ENCODE data around the gene OR10H2. TPM values are rescaled to one million over a fixed set of nuclear protein-coding genes. Genes with fewer than 3 reads are reported as not detected.
A peak's percentile ranks its signal among the peaks of the same experiment; 100 is the strongest.
"Not testable (repeated sequence)": the region's sequence is repeated elsewhere in the genome, so short reads cannot be mapped to it uniquely, and the experiment has no call there.

Gene OR10H2
- polyA plus RNA-seq, 3 donors: not detected

GRCh38 chr19:15748239-15748638, 20.4 kb downstream of the OR10H2 start:
- no peak for DNase-seq (ENCODE audit: extremely low read depth in 1 of 11, low read depth in 9 of 11, low spot score in 4 of 11)

DNA sequence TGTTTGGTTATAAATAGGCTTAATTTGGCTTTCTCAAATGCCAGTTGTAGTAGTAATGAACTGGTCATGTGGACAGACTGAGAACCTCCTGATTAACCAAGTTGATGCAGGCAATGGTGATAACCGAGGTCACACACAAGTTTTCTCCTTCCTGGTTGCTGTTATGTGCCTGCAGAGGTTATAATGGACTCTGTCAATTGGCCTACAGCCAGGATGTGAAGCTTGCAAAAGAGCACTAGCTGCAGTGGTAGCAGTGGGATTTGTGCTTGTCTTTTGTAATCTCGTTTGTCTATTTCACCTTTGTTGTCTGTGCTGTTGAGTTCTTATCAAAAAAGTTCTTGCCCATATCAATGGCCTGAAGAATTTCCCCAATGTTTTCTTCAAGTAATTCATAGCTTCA, 30.6 kb downstream of the OR10H2 start:
- DNase-seq (ENCODE audit: extremely low read depth in 1 of 11, low read depth in 9 of 11, low spot score in 4 of 11): no peak

DNA sequence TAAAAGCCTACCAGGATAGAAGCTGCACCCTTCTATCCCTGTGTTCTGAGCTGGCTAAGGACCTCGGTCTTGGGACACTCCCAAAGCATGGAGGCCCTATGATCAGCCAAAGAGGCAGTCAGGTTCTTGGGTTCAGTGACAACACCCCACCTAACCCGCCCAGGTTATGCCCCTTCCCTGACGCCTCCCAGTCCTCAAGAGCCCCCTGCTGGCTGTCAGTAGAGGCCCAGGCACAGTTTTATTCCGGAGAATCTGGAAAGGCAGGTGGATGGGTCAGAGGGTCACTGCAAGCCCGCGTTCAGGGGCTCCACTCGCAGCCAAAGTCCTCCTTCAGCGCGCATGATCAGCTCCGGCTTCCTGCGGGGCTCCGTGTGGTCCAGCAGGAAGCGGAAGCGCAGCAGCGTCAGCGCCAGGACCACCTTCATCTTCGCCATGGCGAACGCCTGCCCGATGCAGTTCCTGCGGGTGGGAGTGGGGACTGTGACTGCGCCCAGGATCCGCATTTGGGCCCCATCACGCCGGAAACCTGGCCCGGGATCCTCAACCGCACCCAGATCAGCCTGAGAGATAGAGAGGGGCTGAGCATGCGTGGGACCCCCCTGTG, 32.2 kb downstream of the OR10H2 start:
- DNase-seq (ENCODE audit: extremely low read depth in 1 of 11, low read depth in 9 of 11, low spot score in 4 of 11): no peak

DNA sequence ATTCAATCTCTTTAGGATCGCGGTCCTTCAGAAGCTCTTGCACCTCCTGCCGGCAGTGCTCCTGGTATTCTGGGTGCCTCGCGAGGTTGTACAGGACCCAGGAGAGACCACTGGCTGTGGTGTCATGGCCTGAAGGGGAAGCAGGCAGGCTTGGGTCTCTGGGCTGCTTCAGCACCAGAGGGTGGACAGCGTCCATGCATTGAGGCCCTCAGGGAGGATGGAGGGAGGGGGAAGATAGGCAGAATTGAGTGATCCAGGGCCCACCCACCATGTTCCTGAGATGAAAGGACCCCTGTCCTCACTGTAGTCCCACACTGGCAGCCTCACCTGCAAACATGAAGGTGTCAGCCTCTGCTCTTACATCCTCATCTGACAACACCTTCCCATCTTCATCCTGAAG, 41.8 kb downstream of the OR10H2 start:
- peak in 3 of 11 donors; percentile 8 to 13 (median 12) for DNase-seq (ENCODE audit: extremely low read depth in 1 of 11, low read depth in 9 of 11, low spot score in 4 of 11)

DNA sequence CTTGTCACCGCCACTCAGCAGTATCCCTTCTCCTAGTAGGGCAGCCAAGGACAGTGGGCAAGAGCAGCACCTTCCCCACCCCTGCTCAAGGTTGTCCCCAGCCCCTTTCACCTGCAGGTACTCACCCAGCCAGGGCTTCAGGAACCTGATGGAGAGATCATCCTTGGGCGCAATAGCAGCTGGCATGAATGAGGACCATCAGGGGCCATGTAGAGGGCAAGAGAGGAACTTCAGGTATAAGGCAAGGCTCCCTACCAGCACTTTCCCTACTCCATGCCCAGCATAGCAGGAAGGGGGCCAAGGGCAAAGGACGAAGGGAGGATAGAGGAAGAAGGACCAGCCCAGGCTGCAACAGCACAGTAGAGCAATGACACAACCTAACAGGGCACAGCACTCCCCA, 46.3 kb downstream of the OR10H2 start:
- not testable (repeated sequence) for DNase-seq (ENCODE audit: extremely low read depth in 1 of 11, low read depth in 9 of 11, low spot score in 4 of 11)

GRCh38 chr19:15775249-15775648, 47.4 kb downstream of the OR10H2 start:
- DNase-seq (ENCODE audit: extremely low read depth in 1 of 11, low read depth in 9 of 11, low spot score in 4 of 11): no peak

DNA sequence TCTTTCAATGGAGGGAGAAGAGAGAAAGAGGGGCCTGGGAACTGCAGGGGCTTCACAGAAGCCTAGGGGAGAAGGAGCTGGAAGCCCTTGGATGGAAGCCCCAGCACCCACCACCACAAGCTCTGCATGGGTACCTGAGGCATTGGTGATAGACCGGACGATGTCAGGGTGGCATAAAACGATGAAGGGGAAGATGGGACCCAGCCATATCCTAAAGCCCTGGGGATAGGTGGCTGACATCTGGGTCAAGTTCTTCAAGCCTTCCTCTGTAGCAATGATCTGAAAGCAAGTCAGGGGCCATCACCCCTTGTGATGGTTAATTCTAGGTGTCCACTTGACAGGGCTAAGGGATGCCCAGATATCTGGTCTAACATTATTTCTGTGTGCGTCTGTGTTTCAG, 48.4 kb downstream of the OR10H2 start:
- DNase-seq (ENCODE audit: extremely low read depth in 1 of 11, low read depth in 9 of 11, low spot score in 4 of 11): no peak

DNA sequence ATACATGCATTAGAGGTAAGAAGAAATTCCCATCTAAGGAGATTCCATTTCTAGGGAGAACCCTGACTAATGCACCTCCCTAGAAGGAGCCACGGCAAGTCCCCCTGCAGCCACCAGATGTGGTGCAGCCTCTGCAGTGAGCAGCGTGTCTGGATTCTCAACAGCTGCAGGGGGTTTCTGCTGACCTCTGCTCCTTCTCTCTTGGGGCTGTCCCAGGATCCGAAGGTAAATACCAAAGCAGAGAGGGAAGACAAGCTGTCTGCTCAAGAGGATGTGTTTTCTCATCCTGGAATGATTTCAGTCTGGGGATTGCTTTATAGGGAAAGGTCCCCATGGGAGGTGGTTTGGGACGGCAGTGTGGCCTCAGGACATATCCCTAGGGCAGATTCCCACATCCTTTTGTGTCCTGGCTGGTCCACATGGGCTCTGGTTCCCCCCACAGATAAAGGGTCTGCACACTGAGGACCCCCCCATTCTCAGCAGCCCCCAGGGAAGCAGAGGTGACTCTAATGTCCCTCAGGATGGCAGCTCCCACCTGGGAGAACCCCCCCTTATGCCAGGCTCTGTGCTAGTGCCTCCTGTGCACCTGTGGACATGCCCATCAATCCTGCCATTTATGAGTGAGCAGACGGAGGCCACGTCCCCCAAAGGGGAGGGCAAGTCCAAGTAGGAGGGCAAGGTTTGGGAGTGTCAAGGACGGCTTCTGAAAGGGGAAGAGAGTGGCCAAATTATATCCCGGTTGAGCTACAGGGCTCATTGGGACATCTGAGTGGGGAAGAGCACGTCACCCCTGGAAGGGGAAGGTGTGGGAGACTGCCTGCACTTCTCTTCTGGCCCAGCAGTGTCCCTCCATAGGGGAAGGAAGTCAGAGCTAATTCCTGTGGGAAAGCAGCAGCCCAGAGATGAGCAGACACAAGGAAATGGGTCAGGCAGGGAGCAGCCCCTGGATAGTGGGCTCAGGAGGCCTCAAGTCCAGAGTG, 49.5 kb downstream of the OR10H2 start:
- DNase-seq (ENCODE audit: extremely low read depth in 1 of 11, low read depth in 9 of 11, low spot score in 4 of 11): no peak

Other genes with a start within 250 kb of the OR10H2 start
- under 1 TPM in 1 of 3 donors, not detected in 2; 0.08 TPM for gene PGLYRP2, start 248.5 kb upstream of the OR10H2 start, polyA plus RNA-seq (ENCODE audit: insufficient read length in 3 of 3)
- gene CYP4F22, start 219.5 kb upstream of the OR10H2 start, polyA plus RNA-seq (ENCODE audit: insufficient read length in 3 of 3): under 1 TPM; 0.11 to 0.22 (median 0.16) TPM
- gene CYP4F8, start 112.8 kb upstream of the OR10H2 start, polyA plus RNA-seq (ENCODE audit: insufficient read length in 3 of 3): not detected
- gene CYP4F3, start 87.1 kb upstream of the OR10H2 start, polyA plus RNA-seq (ENCODE audit: insufficient read length in 3 of 3): under 1 TPM; 0.37 to 0.92 (median 0.62) TPM
- gene CYP4F12, start 54.9 kb upstream of the OR10H2 start, polyA plus RNA-seq (ENCODE audit: insufficient read length in 3 of 3): 1 to 10 TPM in 1 of 3 donors, under 1 TPM in 1, not detected in 1; 0.62 to 1.3 TPM
- not detected for gene OR10H3, start 10.0 kb downstream of the OR10H2 start, polyA plus RNA-seq (ENCODE audit: insufficient read length in 3 of 3)
- under 1 TPM; 0.06 to 0.09 (median 0.09) TPM for gene OR10H5, start 59.6 kb downstream of the OR10H2 start, polyA plus RNA-seq (ENCODE audit: insufficient read length in 3 of 3)
- under 1 TPM; 0.06 to 0.08 (median 0.08) TPM for gene OR10H1, start 87.6 kb downstream of the OR10H2 start, polyA plus RNA-seq (ENCODE audit: insufficient read length in 3 of 3)
- under 1 TPM in 2 of 3 donors, not detected in 1; 0.39 to 0.53 TPM for gene CYP4F2, start 170.1 kb downstream of the OR10H2 start, polyA plus RNA-seq (ENCODE audit: insufficient read length in 3 of 3)
- gene CYP4F11, start 206.5 kb downstream of the OR10H2 start, polyA plus RNA-seq (ENCODE audit: insufficient read length in 3 of 3): under 1 TPM; 0.17 to 0.86 (median 0.34) TPM
- not detected for gene OR10H4, start 221.0 kb downstream of the OR10H2 start, polyA plus RNA-seq (ENCODE audit: insufficient read length in 3 of 3)